GM23248 (cell line): ENCODE measurements around the gene IL1A.
"Not testable (repeated sequence)": the region's sequence is repeated elsewhere in the genome, so short reads cannot be mapped to it uniquely, and the experiment has no call there.

Source experiments
- EZH2 ChIP-seq: fragments of 200-600 bp; sonication (generic); IDR thresholded peaks from 2 replicates; pipeline ENCODE4 v1.6.1; 2018; ENCODE audit warnings: antibody characterized with exemption, mild to moderate bottlenecking; ENCODE audit not compliant: insufficient read depth, poor library complexity, severe bottlenecking
- EZH2phosphoT487 ChIP-seq: fragments of 200-600 bp; sonication (generic); IDR thresholded peaks from 2 replicates; pipeline ENCODE4 v1.6.1; 2018; ENCODE audit warnings: antibody characterized with exemption, moderate library complexity, mild to moderate bottlenecking, low read depth; ENCODE audit not compliant: insufficient read depth

DNA sequence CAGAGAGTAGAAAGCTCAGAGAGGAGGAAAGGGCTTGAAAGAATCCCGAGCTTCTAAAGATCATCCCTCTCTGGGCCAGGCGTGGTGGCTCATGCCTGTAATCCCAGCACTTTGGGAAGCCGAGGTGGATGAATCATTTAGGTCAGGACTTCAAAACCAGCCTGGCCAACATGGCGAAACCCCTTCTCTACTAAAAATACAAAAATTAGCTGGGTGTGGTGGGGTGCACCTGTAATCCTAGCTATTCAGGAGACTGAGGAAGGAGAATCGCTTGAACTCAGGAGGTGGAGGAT, 49.3 kb upstream of the IL1A start:
- TF ChIP-seq EZH2, EZH2phosphoT487: not testable (repeated sequence)
